NCI-H2196 treated with DMSO at 0.1 percent for 48 hours (cell line): Measurements from ENCODE around the gene PRDM2.

Source experiments
- DNase-seq: peaks from one replicate; lab custom pipeline; 2025; ENCODE audit not compliant: unreplicated experiment; lab: John Stamatoyannopoulos, UW

The PRDM2 gene

GRCh38 chr1:13733711-13734110 is 33.7 kb downstream of the PRDM2 start:
- no peak for DNase-seq

GRCh38 chr1:13735168-13735930 is 35.4 kb downstream of the PRDM2 start:
- DNase-seq, result no peak

- DNase-seq, result peak; percentile 28
Measured at GRCh38 chr1:13737398-13737797, 37.4 kb downstream of the PRDM2 start.

- no peak for DNase-seq
Measured at GRCh38 chr1:13746342-13746741, 46.4 kb downstream of the PRDM2 start.

- peak; percentile 92 for DNase-seq
Measured at GRCh38 chr1:13748610-13749505, 48.9 kb downstream of the PRDM2 start.

- DNase-seq, result no peak
Measured at GRCh38 chr1:13749543-13750341, 49.8 kb downstream of the PRDM2 start.

- DNase-seq, result no peak
Measured at GRCh38 chr1:13751458-13751871, 51.5 kb downstream of the PRDM2 start.

GRCh38 chr1:13751985-13752384 is 52.0 kb downstream of the PRDM2 start:
- DNase-seq, result no peak

- DNase-seq, result no peak
Measured at GRCh38 chr1:13752852-13753251, 52.9 kb downstream of the PRDM2 start.

- DNase-seq, result no peak
Measured at GRCh38 chr1:13753636-13754402, 53.8 kb downstream of the PRDM2 start.

GRCh38 chr1:13754510-13755103 is 54.6 kb downstream of the PRDM2 start:
- no peak for DNase-seq

- DNase-seq, result no peak
Measured at GRCh38 chr1:13756557-13757315, 56.7 kb downstream of the PRDM2 start.

GRCh38 chr1:13757693-13758092 is 57.7 kb downstream of the PRDM2 start:
- no peak for DNase-seq

- no peak for DNase-seq
Measured at GRCh38 chr1:13759072-13759471, 59.1 kb downstream of the PRDM2 start.

- DNase-seq, result no peak
Measured at GRCh38 chr1:13760340-13760739, 60.4 kb downstream of the PRDM2 start.

GRCh38 chr1:13760921-13761320 is 60.9 kb downstream of the PRDM2 start:
- no peak for DNase-seq

GRCh38 chr1:13761883-13762282 is 61.9 kb downstream of the PRDM2 start:
- DNase-seq, result no peak

- no peak for DNase-seq
Measured at GRCh38 chr1:13762642-13763041, 62.7 kb downstream of the PRDM2 start.

GRCh38 chr1:13763222-13763621 is 63.2 kb downstream of the PRDM2 start:
- no peak for DNase-seq
